Renal pelvis (tissue), 4 donors: ENCODE results near the gene RGSL1. TPM values are rescaled to one million over a fixed set of nuclear protein-coding genes. Genes with fewer than 3 reads are reported as not detected.

ENCODE experiments used
- DNase-seq: peaks from one replicate; pipeline ENCODE4 v3.0.0-alpha.2; 2013
- polyA plus RNA-seq, 3 donors: library from polyadenylated mRNA; unstranded; fragments of 120-200 nt; gene quantifications; one replicate each; pipeline ENCODE4 v1.2.1, GENCODE V29; 2013; ENCODE audit not compliant: insufficient read length in 3 of 3

Gene RGSL1
- polyA plus RNA-seq, 3 donors: 0.03 to 0.33 TPM; not detected in 1

DNA sequence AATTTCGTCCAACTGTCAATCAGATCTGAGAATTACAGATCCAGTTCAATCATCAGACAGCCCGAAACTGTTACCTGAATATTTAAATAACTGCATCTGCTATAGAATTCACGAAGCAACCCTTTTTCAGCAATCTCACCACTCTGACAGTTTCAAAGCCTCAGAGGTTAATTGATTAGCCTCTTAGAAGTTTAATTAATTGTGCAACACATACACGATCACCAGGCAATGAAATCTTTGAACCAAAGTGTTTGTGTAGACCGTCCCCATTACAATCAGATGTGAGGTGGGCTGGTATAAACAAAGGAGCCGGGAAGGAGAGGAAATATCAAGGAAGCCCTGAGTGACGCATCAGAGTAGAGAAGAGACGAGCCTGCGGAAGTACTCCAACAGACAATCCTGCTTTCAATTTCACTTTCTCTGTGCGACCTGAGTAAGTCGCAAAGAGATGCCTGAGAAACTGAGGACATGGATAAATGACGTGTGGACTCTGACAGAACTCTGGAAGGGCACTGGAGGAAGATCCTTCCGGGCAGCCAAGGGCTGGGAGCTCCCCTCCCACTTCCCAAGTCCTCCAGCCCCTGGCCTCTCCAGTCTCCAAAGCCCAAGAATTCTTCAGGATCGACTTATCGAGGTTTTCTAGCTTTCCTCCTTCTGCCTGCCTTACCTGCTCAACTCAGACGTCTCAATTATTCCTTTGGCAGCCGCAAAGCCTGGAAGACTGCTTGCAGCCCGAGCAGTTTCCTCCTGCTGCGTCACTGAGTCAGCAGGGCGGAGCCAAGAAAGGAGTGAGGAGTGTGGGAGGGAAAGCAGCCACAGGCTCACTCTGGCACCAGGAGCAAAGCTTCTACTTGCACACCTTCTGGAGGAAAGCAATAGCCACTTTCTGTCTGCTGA is 138.8 kb downstream of the RGSL1 start, which contains the start of gene RNASEL:
Gene RNASEL, minus strand, starts transcription at position 757 of the 897 bp plus-strand sequence. CDS start 2,450 bp downstream, outside the sequence.
- DNase-seq: peak; percentile 68

GRCh38 chr1:182589520-182589919 is 139.6 kb downstream of the RGSL1 start:
- no peak for DNase-seq

DNA sequence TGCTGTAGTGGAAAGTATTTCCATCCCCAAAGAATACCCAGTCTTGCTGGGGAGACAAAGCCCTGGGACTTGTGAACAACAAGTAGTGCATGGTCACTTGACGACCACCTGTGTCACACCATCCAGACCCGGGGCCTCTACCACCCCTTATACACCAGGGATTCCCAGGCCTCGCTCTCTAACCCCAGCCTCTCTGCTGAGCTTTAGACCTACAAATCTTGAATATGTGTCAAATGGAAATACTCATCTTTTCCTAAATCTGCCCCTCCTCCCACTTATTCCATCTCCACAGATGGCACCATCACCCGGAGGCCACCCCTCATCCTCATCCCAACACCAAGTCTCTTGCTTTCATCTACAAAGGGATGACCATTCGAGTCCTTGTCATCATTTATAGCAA is 140.0 kb downstream of the RGSL1 start:
- no peak for DNase-seq

GRCh38 chr1:182595641-182596240 is 145.8 kb downstream of the RGSL1 start:
- no peak for DNase-seq

DNA sequence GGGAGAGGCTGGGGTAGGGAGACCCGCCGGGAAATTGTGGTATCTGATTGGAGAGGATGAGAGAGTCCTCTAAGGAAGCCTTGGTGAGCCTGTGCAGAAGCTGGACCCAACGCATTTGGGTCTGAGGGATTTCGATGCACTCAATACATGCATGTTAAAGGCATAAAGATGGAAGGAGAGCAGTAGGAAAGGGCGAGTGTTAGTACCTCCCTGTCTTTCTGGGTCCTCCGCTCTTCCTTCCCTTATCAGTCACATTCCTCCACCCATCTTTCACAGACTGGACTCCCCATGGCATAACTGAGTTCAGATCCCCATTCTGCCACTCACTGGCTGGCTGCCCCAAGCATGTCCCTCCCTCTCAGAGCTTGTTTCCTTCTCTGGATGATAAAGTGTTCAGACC is 147.0 kb downstream of the RGSL1 start:
- no peak for DNase-seq

DNA sequence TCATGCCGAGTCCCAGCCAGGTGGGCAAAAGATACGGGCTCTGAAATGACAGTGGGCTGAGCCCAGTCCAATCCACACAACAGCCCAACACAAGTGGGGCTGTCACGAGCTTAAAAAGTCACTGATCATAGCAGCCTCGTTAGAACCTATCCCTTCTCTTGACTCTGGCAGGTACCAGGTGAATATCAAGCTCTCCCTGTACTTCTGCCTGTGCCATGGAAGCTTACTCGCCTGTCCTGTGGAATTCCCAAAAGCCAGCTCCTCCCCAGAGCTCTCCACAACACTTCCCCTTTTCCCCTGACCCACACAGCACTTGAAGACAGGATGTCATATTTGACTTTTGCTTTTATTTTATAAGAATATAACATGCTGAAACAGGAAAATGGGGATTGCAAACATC is 148.3 kb downstream of the RGSL1 start:
- DNase-seq: no peak

- no peak for DNase-seq
Observed at GRCh38 chr1:182599339-182599738, 149.4 kb downstream of the RGSL1 start.

DNA sequence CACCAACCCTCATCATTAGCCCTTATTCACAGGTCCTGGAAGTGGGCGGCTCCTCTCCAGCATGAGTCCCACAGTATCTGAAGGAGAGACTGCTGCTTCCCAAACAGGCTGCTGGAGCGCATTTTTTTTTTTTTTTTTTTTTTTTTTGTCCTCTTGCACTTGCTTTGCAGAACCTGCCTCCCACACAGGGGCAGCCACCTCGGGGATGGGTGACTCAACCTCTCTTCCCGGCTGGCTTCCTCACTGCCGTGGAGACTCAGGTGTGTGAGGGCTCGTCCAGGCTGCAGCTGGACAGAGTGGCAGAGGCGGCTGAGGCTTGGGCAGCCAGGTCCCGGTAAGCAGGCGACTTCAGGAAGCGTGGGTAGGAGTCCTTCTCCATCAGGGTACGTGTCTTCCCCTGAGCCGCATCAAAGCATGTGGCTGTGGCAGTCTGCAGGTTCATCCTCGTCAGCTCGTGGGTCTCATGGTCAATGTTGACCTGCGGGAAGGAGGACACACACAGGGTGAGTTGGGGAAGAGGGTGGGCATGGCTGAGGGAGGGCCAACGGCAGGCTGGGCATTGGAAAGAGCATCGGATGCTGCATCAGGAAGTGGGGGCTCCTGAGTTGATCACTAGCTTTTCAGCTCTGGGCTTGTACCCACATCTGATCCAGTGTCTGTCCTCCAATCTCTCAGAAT is 150.2 kb downstream of the RGSL1 start:
- DNase-seq: no peak

DNA sequence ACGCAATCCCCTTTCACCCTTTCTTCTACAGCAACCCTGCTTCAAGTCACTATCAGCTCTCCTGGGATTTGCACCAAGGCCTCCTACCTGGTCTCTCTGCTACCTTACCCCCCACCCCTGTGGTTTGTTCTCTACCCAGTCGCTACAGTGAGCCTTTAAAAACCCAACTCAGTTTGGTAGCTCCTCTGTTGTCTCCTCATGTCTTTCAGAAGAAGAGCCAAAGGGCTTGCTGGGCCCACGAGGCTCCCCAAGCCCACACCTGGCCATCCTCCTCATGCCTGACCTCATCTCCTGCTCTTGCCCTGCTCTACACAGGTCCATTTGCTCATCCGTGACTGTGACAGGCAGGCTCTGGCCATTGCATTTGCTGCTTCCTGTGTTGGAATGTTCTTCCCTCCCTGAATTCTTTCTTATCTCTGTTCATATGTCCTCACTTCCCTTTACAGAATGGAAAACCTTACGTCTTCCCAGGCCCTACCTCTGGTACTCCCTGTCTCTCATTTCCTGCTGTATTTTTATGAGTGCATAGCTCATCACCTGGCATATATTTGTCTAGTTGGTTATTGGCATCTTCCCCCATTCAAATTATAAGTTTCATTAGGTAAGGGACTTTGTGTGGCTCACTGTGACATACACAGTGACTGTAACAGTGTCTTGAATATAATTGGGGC is 150.9 kb downstream of the RGSL1 start:
- DNase-seq: no peak

GRCh38 chr1:182601416-182601786 is 151.5 kb downstream of the RGSL1 start:
- DNase-seq: peak; percentile 78

GRCh38 chr1:182601913-182602312 is 152.0 kb downstream of the RGSL1 start:
- DNase-seq: no peak

DNA sequence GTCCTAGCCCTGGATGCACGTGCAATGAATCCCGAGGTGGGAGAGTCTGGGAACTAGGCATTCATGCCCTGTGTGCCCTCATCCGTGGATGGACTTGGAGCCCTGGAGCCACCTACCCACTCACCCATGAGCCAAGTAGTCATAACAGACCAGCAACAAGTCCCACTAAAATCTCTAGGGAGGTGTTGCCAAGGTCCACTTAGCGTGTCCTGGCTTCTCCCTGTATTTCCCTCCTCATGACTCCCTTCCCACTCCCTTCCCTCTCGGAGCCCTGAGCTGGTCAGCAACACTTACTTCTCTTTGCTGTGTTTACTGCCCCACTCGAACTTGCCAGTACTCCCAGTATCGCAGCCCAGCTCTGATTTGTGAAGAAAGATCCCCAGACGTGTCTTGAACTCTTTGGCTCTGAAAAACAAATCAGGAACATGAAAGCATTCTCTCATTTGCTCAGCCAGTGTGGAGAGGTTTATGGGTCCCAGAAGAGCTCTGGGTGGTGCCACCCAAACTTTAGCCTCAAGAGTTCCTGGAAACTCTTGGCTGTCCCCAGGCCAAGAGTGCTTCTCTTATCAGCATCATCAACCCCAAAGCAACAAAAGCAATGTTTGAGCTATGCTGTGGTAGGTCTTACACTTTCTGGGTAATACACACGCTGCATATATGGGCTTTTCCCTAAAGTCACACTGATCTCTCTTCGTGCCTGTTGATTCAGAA is 153.1 kb downstream of the RGSL1 start:
- DNase-seq: no peak

GRCh38 chr1:182603646-182604174 is 153.8 kb downstream of the RGSL1 start:
- DNase-seq: no peak

DNA sequence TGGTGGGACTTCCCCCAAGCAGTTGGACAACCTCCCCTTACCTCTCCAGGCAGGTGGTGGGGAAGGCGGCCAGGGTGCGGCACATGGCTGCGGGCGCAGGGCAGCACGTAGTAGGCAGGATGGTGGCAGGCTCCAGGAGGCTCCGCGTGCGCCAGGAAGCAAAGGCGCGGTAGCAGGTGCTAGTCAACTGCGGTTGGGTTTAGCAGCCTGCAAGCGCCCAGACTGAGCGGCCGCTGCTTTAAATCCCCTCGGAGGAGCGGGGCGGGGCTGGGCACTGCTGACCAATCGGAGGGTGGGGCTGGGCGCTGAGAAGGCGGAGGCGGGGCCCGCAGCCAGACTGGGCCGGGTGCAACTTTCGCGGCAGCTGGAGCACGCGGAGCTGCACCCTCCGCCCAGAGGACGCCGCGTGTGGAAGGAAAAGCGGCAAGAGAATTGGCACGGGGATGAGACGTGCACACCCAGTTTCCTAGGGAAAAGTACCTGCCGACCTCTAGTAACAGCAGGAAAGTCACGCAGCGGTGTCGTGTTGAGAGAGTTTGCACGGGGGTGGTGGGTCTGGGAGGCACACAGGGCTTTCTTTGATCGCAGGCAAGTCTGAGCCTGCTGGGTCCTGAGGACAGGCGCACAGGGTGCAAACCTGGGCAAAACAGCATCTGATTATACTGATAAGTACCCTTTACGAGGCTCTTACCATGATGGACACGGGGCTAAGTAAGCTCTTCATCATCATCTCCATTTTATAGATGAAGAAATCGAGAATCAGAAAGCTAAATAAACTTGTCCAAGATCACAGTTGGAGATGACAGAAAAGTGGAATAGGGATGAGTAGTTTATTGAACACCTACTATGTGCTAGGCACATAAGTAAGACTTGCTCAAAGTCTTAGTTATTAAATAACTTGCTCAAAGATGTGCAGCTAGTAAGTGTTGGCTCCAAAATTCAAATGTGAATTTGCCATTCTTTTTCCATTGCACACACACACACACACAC is 154.5 kb downstream of the RGSL1 start, which contains the start of gene RGS16:
Gene RGS16, minus strand, starts transcription at position 215 of the 990 bp plus-strand sequence. Its CDS starts 130 bp downstream, at position 85.
- peak; percentile 80 for DNase-seq

GRCh38 chr1:182607566-182607965 is 157.6 kb downstream of the RGSL1 start:
- no peak for DNase-seq

- no peak for DNase-seq
Observed at GRCh38 chr1:182608236-182608635, 158.3 kb downstream of the RGSL1 start.

GRCh38 chr1:182608845-182609610 is 159.1 kb downstream of the RGSL1 start:
- DNase-seq: no peak
